Coronary artery (tissue), 2 donors: Measurements from ENCODE around the gene TMEM38B.
"Not testable (repeated sequence)": the region's sequence is repeated elsewhere in the genome, so short reads cannot be mapped to it uniquely, and the experiment has no call there.

Experiments
- DNase-seq: peaks from one replicate; pipeline ENCODE4 v3.0.0-alpha.2; 2017; ENCODE audit warnings: low spot score
- H3K27ac ChIP-seq, 2 donors: fragments of 200-600 bp; sonication (generic); one replicate each; pipeline ENCODE4 v1.5.1; 2016 to 2019
- H3K4me3 ChIP-seq: fragments of 200-600 bp; sonication (generic); 2 replicates; pipeline ENCODE4 v1.5.1; 2016; ENCODE audit warnings: mild to moderate bottlenecking, moderate library complexity
- TF ChIP-seq, protein P1 (sequence below): fragments of 200-600 bp; sonication (generic); IDR thresholded peaks from one replicate; pipeline ENCODE4 v1.5.1; 2019; ENCODE audit warnings: antibody characterized with exemption

The TMEM38B gene

DNA sequence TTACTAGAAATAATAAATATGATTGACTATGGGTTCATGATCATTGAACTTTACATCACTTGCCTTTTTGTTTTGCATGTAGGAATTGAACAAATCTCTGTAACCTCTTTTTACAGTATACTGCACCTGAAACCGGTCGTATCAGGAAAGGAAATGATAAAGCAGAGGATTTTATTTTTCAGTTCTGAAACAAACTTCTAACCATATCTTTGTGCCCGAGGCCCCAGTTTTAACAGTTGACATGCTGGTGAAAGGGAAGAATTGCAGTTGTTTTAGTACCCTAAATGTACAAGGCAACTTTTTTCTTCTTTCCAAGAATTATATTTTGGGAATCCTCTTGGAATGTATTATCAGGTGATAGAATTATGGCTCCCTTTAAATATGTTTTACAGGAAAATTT, 27.8 kb downstream of the TMEM38B start:
- no peak for DNase-seq
- H3K4me3 ChIP-seq = no peak overlapping the region
- H3K27ac ChIP-seq = no peak overlapping the region
- TF ChIP-seq, protein P1, sequence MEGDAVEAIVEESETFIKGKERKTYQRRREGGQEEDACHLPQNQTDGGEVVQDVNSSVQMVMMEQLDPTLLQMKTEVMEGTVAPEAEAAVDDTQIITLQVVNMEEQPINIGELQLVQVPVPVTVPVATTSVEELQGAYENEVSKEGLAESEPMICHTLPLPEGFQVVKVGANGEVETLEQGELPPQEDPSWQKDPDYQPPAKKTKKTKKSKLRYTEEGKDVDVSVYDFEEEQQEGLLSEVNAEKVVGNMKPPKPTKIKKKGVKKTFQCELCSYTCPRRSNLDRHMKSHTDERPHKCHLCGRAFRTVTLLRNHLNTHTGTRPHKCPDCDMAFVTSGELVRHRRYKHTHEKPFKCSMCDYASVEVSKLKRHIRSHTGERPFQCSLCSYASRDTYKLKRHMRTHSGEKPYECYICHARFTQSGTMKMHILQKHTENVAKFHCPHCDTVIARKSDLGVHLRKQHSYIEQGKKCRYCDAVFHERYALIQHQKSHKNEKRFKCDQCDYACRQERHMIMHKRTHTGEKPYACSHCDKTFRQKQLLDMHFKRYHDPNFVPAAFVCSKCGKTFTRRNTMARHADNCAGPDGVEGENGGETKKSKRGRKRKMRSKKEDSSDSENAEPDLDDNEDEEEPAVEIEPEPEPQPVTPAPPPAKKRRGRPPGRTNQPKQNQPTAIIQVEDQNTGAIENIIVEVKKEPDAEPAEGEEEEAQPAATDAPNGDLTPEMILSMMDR = no peak

DNA sequence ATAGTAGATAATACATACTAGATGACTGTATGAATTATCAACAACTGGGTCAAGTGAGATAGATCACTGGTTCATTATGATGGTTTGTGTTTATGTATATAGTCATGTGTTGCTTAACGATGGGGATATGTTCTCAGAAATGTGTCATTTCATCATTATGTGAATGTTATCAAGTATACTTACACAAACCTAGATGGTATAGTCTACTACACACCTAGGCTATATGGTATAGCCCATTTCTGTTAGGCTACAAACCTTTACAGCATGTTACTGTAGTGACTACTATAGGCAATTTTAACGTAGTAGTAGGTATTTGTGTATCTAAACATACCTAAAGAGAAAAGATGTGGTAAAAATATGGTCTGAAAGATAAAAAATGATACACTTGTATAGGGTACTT, 31.0 kb downstream of the TMEM38B start:
- DNase-seq = no peak
- Histone ChIP-seq H3K4me3 (no peak overlapping the region), H3K27ac (no peak overlapping the region)
- TF ChIP-seq, protein P1 = no peak

DNA sequence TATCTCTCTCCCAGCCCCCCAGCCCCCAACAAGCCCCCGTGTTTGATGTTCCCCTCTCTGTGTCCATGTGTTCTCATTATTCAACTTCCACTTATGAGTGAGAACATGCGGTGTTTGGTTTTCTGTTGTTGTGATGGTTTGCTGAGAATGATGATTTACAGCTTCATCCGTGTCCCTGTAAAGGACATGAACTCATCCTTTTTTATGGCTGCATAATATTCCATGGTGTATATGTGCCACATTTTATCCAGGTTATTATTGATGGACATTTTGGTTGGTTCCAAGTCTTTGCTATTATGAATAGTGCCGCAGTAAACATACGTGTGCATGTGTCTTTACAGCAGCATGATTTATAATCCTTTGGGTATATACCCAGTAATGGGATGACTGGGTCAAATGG, 33.9 kb downstream of the TMEM38B start:
- not testable (repeated sequence) for H3K27ac ChIP-seq, H3K4me3 ChIP-seq, DNase-seq

DNA sequence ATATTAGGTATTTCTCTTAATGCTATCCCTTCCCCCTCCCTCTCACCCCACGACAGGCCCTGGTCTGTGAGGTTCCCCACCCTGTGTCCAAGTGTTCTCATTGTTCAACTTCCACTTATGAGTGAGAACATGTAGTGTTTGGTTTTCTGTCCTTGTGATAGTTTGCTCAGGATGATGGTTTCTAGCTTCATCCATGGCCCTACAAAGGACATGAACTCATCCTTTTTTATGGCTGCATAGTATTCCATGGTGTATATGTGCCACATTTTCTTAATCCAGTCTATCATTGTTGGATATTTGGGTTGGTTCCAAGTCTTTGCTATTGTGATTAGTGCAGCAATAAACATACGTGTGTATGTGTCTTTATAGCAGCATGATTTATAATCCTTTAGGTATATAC, 37.1 kb downstream of the TMEM38B start:
- DNase-seq, H3K27ac ChIP-seq, H3K4me3 ChIP-seq: not testable (repeated sequence)

DNA sequence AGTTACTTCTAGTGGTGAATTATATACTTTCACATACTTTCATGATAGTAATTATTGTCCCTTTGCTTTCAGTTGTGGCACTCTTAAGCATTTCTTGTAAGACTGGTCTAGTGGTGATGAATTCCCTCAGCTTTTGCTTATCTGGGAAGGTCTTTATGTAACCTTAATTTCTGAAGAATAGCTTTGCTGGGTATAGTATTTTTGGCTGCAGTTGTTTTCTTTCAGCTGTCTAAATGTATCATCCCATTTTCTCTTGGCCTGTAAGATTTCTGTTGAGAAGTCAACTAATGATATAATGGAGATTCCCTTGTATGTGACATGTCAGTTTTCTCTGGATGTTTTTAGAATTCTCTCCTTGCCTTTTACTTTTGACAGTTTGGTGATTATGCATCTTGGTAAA, 41.0 kb downstream of the TMEM38B start:
- no peak overlapping the region for H3K27ac ChIP-seq
- no peak overlapping the region for H3K4me3 ChIP-seq
- TF ChIP-seq, protein P1 = no peak
- no peak for DNase-seq

DNA sequence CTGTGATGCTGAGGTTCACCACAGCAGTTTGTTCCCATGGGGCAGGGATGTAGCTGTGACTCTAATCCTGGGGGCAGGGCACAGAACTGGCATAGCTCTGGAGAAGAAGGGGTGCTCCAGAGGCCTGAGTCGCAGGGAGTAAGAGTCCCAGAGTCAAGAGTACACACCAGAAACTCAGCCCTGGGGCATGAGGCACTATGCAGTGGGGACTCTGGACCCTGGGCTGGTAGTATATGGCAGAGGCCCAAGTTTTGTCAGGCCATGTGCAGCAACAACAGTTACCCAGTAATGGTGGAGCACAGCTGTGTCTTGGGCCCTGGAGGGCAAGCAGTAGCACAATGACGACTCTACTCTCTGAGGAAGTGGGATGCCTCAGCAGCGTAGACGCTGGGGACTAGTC, 42.9 kb downstream of the TMEM38B start:
- H3K27ac ChIP-seq = no peak overlapping the region
- H3K4me3 ChIP-seq = no peak overlapping the region
- DNase-seq = no peak
- TF ChIP-seq, protein P1 = no peak

DNA sequence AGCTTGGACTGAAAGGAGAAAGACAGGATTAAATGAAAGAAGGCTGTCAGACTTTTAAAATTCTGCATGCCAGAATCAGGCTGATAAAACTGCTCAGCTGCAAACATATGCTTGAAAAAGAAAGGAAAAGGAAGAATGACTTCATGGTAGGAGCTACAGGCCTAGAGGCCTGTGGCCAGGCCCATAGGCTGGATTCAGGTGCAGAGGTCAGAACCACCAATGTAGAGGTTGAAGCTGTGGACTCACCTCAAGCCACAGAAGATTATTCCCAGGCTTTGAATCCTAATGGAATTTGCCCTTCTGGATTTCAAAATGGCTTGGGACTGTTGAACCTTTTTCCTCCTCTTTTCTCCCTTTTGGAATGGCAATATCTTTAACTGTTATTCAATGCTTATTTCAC, 47.7 kb downstream of the TMEM38B start:
- DNase-seq = no peak
- TF ChIP-seq, protein P1 = no peak
- Histone ChIP-seq H3K27ac (no peak overlapping the region), H3K4me3 (no peak overlapping the region)

DNA sequence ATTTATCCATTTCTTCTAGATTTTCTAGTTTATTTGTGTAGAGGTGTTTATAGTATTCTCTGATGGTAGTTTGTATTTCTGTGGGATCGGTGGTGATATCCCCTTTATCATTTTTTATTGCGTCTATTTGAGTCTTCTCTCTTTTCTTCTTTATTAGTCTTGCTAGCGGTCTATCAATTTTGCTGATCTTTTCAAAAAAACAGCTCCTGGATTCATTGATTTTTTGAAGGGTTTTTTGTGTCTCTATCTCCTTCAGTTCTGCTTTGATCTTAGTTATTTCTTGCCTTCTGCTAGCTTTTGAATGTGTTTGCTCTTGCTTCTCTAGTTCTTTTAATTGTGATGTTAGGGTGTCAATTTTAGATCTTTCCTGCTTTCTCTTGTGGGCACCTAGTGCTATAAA, 53.0 kb downstream of the TMEM38B start:
- not testable (repeated sequence) for DNase-seq, H3K4me3 ChIP-seq, H3K27ac ChIP-seq

DNA sequence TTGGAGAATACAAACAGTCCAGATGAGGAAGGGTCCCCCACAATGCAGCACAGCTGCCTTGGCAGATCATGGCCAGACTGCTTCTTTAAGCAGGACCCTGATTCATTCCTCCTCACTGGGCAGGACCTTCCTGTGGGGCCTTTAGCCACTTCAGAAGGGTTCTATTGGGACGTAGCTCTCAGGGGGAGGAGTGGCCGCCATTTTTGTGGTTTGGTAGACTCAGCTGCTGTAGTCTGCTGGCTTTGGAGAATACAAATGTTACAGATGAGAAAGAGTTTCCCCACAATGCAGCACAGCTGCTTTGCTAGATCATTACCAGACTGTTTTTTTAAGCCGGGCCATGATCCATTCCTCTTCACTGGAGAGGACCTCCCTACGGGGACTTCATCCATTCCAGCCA, 57.4 kb downstream of the TMEM38B start:
- TF ChIP-seq, protein P1 = no peak
- Histone ChIP-seq H3K27ac (no peak overlapping the region), H3K4me3 (no peak overlapping the region)
- DNase-seq = no peak
